GM21786 (cell line): ENCODE data around the gene TMEM183A.

Experiments used
- ATAC-seq: cut with Tn5 transposase; IDR thresholded peaks from one replicate; pipeline ENCODE4 v1.9.1; 2021; ENCODE audit not compliant: unreplicated experiment

The TMEM183A gene

GRCh38 chr1:203066965-203067364 is 59.8 kb downstream of the TMEM183A start:
- ATAC-seq = no peak

DNA sequence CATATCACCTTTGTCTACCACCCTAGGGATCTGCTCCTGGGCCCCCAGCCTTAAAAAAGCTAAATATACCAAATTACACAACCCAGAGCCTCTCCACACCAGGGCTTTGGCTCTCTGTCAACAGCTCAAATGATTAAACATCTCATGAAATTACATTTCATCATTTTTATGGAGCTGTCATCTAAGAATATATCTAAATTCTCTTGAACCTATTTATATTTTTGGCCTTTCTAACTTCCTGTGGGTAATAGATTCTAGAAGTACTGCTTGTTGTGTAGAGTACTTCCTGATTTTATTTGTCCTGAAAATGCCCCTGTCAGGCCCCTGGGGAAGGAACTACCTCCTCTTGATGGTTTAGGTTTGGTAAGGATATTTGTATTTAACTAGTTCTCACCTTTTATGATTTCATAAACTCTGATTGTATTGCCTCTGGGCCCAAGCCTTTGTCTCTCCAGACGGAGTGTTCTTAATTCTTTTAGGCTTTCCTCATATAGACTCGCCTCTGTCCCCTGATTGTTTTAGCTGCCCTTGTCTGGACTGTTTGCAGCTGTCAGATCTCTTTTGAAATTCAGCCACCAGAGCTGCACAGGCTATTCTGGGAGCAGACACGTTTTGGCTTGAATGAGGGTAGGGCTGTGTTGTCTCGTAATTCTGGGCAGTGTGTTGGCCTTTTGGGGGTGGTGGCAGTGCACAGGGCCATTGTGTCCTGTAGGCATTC is 62.0 kb downstream of the TMEM183A start:
- no peak for ATAC-seq

- no peak for ATAC-seq
Observed at GRCh38 chr1:203072002-203072602, 64.9 kb downstream of the TMEM183A start.

DNA sequence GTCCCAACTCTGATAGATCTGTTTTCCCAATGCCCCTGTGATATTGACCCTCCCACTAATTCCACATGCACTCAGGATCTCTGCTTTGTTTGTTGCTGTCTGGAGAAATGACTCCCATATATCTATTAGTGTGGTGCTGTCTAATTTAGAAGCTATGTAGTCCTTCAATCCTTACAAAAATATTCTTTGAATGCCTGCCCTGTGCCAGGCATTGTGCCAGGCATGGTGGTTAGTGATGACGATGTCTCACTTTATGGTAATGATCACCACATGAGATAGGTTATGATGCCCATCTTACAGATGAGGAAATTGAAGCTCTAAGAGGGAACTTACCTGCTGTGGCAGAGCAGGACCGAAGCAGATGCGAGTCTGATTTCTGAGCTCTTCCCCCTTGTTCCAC is 65.7 kb downstream of the TMEM183A start:
- ATAC-seq = no peak

DNA sequence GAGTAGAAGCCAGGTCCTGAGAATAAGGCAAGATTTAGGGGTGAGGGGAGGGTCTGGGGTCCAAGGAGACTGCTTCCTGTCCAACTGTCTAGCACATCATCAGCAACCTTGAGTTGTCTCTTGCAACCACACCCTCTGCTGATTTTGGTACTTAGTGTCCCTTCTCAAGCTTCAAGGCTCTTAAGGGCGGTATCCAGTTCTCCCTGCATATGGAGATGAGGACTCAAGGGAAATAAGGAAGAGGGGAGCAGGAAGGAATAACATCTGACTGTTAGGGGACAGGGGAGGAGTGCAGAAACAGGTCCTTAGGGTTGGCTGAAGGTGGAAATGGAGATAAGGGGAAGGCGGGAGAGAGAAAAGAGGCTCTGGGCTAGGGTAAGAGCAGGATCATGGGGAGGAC is 66.3 kb downstream of the TMEM183A start:
- ATAC-seq = no peak
